ENCODE data around the gene CCNJL. TPM values are rescaled to one million over a fixed set of nuclear protein-coding genes. Genes with fewer than 3 reads are reported as not detected.

CCNJL gene
- polyA plus RNA-seq, 1 donor (not counting 4 experiments of a cell fraction or from before 2014, with no cell fraction given), result 1.6 TPM

GRCh38 chr5:160229190-160229742 is 83.1 kb downstream of the CCNJL start, which contains the start of gene FABP6:
TSS of gene FABP6 (plus strand) at chr5:160229506. CDS start at chr5:160229558, 52 bp downstream.
- H4K20me1 ChIP-seq (ENCODE audit: control insufficient read depth, extremely low read depth, insufficient read depth, low read length), result no peaks in the 10 kb centered on the region
- no peaks in the 10 kb centered on the region for H3K79me2 ChIP-seq (ENCODE audit: control insufficient read depth, insufficient read depth, low read length)
- no peaks in the 10 kb centered on the region for H3K36me3 ChIP-seq (ENCODE audit: control insufficient read depth in 2 of 2, extremely low read depth in 1 of 2, insufficient read depth in 2 of 2, low read length in 2 of 2)
- no peak within 1 kb of the TSS for H2AFZ ChIP-seq (ENCODE audit: control insufficient read depth, low read length)
- no peak within 1 kb of the TSS for H3K4me2 ChIP-seq (ENCODE audit: control insufficient read depth, extremely low read depth, insufficient read depth, low read depth, low read length)
- no peak for DNase-seq (ENCODE audit: low read depth, low spot score)
- no peaks in the 10 kb centered on the region for H3K9me3 ChIP-seq (ENCODE audit: control insufficient read depth, low read depth, low read length)
- dilution Hi-C loops (cut with MboI; ENCODE audit: extremely low pct_ligation_motif_present, low sequenced_read_pairs), result no loop called here
- H3K4me3 ChIP-seq (ENCODE audit: control insufficient read depth in 2 of 3, extremely low read depth in 1 of 3, insufficient read depth in 2 of 3, low read depth in 1 of 3, low read length in 3 of 3), result no peak within 1 kb of the TSS
- no peak for FAIRE-seq
- H3K4me1 ChIP-seq (ENCODE audit: control insufficient read depth, extremely low read depth, insufficient read depth, low read length), result peaks cover 9% of the 10 kb centered on the region
- H3K9ac ChIP-seq (ENCODE audit: control insufficient read depth, extremely low read depth, insufficient read depth, low read length), result no peak within 1 kb of the TSS
- no peaks in the 10 kb centered on the region for H3K27me3 ChIP-seq (ENCODE audit: control insufficient read depth, extremely low read depth, insufficient read depth, low read length)
- no peak within 1 kb of the TSS for H3K27ac ChIP-seq (ENCODE audit: control insufficient read depth, insufficient read depth, low read length)
- H3K9me1 ChIP-seq (ENCODE audit: control insufficient read depth, extremely low read depth, insufficient read depth, low read length), result no peaks in the 10 kb centered on the region
- TF ChIP-seq EZH2 (IDR thresholded peaks at IDR 0.05; ENCODE audit: low read length) (no peak), CTCF (optimal IDR thresholded peaks at IDR 0.05 in 1 of 3, IDR thresholded peaks at IDR 0.05 in 1 of 3, conservative IDR thresholded peaks at IDR 0.05 in 1 of 3; ENCODE audit: extremely low read depth in 1 of 3, insufficient read depth in 2 of 3, low read length in 3 of 3) (no peak)

- Histone ChIP-seq H3K4me3 (ENCODE audit: control insufficient read depth in 2 of 3, extremely low read depth in 1 of 3, insufficient read depth in 2 of 3, low read depth in 1 of 3, low read length in 3 of 3) (no peak overlapping the region), H3K36me3 (ENCODE audit: control insufficient read depth in 2 of 2, extremely low read depth in 1 of 2, insufficient read depth in 2 of 2, low read length in 2 of 2) (no peaks in the 10 kb centered on the region), H2AFZ (ENCODE audit: control insufficient read depth, low read length) (no peak overlapping the region), H3K27ac (ENCODE audit: control insufficient read depth, insufficient read depth, low read length) (no peak overlapping the region), H3K9me3 (ENCODE audit: control insufficient read depth, low read depth, low read length) (no peaks in the 10 kb centered on the region), H3K9ac (ENCODE audit: control insufficient read depth, extremely low read depth, insufficient read depth, low read length) (no peak overlapping the region), H4K20me1 (ENCODE audit: control insufficient read depth, extremely low read depth, insufficient read depth, low read length) (no peaks in the 10 kb centered on the region), H3K79me2 (ENCODE audit: control insufficient read depth, insufficient read depth, low read length) (no peaks in the 10 kb centered on the region), H3K4me2 (ENCODE audit: control insufficient read depth, extremely low read depth, insufficient read depth, low read depth, low read length) (no peak overlapping the region), H3K9me1 (ENCODE audit: control insufficient read depth, extremely low read depth, insufficient read depth, low read length) (no peaks in the 10 kb centered on the region), H3K4me1 (ENCODE audit: control insufficient read depth, extremely low read depth, insufficient read depth, low read length) (peaks cover 9% of the 10 kb centered on the region), H3K27me3 (ENCODE audit: control insufficient read depth, extremely low read depth, insufficient read depth, low read length) (no peaks in the 10 kb centered on the region)
- no peak for TF ChIP-seq EZH2 (IDR thresholded peaks at IDR 0.05; ENCODE audit: low read length)
- TF ChIP-seq CTCF (optimal IDR thresholded peaks at IDR 0.05 in 1 of 3, IDR thresholded peaks at IDR 0.05 in 1 of 3, conservative IDR thresholded peaks at IDR 0.05 in 1 of 3; ENCODE audit: extremely low read depth in 1 of 3, insufficient read depth in 2 of 3, low read length in 3 of 3), result no peak
- dilution Hi-C loops (cut with MboI; ENCODE audit: extremely low pct_ligation_motif_present, low sequenced_read_pairs), result no loop called here
- no peak for FAIRE-seq
- no peak for DNase-seq (ENCODE audit: low read depth, low spot score)
These were observed 85.4 kb downstream of the CCNJL start for GRCh38 chr5:160227012-160227411.

Data from keratinocyte (primary cell).